KMS-11 (cell line): Measurements from ENCODE around the gene C1QTNF3.

Source experiments
- H2AFZ ChIP-seq: fragments of 200-600 bp; sonication (generic); 2 replicates; pipeline ENCODE4 v1.6.1; 2016; ENCODE audit warnings: antibody characterized with exemption, mixed run types, low read depth
- H3K27ac ChIP-seq: fragments of 200-600 bp; sonication (generic); 2 replicates; pipeline ENCODE4 v1.6.1; 2016; ENCODE audit warnings: mild to moderate bottlenecking, mixed run types
- H3K27me3 ChIP-seq: fragments of 200-600 bp; sonication (generic); 2 replicates; pipeline ENCODE4 v1.6.1; 2017; ENCODE audit warnings: mild to moderate bottlenecking, low read depth, mixed run types, moderate library complexity; ENCODE audit not compliant: insufficient read depth
- H3K36me3 ChIP-seq: fragments of 200-600 bp; sonication (generic); 2 replicates; pipeline ENCODE4 v1.6.1; 2017; ENCODE audit warnings: mild to moderate bottlenecking, mixed run types; ENCODE audit not compliant: insufficient read depth
- H3K4me1 ChIP-seq: fragments of 200-600 bp; sonication (generic); 2 replicates; pipeline ENCODE4 v1.6.1; 2016; ENCODE audit warnings: mild to moderate bottlenecking, low read depth, mixed run types; ENCODE audit not compliant: poor library complexity, severe bottlenecking
- H3K4me2 ChIP-seq: fragments of 200-600 bp; sonication (generic); 2 replicates; pipeline ENCODE4 v1.7.0; 2016; ENCODE audit warnings: mild to moderate bottlenecking, mixed run types
- H3K4me3 ChIP-seq: fragments of 200-600 bp; sonication (generic); IDR thresholded peaks from 2 replicates; pipeline ENCODE4 v1.6.1; 2017; ENCODE audit warnings: low read depth, low read length, mixed read lengths; ENCODE audit not compliant: insufficient read depth
- H3K79me2 ChIP-seq: fragments of 200-600 bp; sonication (generic); 2 replicates; pipeline ENCODE4 v1.6.1; 2016; ENCODE audit warnings: low read depth, mixed run types; ENCODE audit not compliant: insufficient read depth
- H3K9ac ChIP-seq: fragments of 200-600 bp; sonication (generic); 2 replicates; pipeline ENCODE4 v1.6.1; 2016; ENCODE audit warnings: mild to moderate bottlenecking, mixed run types
- H4K20me1 ChIP-seq: fragments of 200-600 bp; sonication (generic); 2 replicates; pipeline ENCODE4 v1.6.1; 2016; ENCODE audit warnings: mild to moderate bottlenecking, mixed run types; ENCODE audit not compliant: insufficient read depth
- TF ChIP-seq, protein P1 (sequence below): fragments of 200-600 bp; sonication (generic); conservative IDR thresholded peaks from 2 replicates; pipeline ENCODE4 v1.6.1; 2017; ENCODE audit warnings: low read depth, mild to moderate bottlenecking, antibody characterized with exemption, low read length, moderate library complexity, mixed read lengths

The C1QTNF3 gene

DNA sequence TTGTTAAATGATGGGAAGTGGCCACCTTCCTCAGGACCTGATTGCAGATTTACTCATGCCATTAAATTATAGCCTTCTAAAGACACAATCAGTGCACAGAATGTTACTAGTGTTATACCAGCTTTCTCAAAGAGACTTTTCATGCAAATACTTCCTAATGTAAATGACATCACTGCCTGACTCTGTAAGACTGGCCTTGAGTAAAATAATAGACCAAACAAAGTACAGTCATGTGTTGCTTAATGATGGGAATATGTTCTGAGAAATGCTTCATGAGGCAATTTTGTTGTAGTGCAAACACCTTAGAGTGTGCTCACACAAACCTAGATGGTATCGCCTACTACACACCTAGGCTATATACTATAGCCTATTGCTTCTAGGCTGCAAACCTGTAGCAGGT lies 17.0 kb upstream of the C1QTNF3 start:
- no peak overlapping the region for H3K4me3 ChIP-seq
- no peak overlapping the region for H3K4me2 ChIP-seq
- H4K20me1 ChIP-seq = no peaks in the 10 kb centered on the region
- H3K9ac ChIP-seq = no peak overlapping the region
- TF ChIP-seq, protein P1, sequence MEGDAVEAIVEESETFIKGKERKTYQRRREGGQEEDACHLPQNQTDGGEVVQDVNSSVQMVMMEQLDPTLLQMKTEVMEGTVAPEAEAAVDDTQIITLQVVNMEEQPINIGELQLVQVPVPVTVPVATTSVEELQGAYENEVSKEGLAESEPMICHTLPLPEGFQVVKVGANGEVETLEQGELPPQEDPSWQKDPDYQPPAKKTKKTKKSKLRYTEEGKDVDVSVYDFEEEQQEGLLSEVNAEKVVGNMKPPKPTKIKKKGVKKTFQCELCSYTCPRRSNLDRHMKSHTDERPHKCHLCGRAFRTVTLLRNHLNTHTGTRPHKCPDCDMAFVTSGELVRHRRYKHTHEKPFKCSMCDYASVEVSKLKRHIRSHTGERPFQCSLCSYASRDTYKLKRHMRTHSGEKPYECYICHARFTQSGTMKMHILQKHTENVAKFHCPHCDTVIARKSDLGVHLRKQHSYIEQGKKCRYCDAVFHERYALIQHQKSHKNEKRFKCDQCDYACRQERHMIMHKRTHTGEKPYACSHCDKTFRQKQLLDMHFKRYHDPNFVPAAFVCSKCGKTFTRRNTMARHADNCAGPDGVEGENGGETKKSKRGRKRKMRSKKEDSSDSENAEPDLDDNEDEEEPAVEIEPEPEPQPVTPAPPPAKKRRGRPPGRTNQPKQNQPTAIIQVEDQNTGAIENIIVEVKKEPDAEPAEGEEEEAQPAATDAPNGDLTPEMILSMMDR = no peak
- H2AFZ ChIP-seq = no peak overlapping the region
- no peaks in the 10 kb centered on the region for H3K36me3 ChIP-seq
- no peaks in the 10 kb centered on the region for H3K27me3 ChIP-seq
- no peaks in the 10 kb centered on the region for H3K79me2 ChIP-seq
- no peak overlapping the region for H3K27ac ChIP-seq
- H3K4me1 ChIP-seq = no peaks in the 10 kb centered on the region

DNA sequence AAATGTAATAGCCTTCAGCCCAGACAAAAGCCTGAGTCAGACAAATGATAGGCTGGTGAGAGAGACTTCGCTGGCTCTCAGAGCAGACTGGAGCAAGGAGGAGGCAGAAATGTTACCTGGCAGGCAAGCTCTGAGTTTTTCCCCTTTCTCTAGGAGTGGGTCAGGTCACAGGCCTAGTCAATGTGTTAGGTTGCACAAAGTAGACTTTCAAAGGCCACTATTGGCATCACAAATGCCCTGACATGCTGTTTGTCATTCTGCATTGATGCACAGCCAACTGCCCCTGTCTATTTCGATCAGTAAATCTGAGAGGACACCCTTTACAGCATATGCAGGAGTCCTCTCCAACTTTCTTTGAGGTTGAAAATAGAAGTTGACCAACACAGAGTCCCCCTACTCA lies 15.5 kb upstream of the C1QTNF3 start:
- TF ChIP-seq, protein P1 = no peak
- Histone ChIP-seq H3K9ac (no peak overlapping the region), H3K36me3 (no peaks in the 10 kb centered on the region), H3K4me2 (no peak overlapping the region), H3K4me1 (no peaks in the 10 kb centered on the region), H3K4me3 (no peak overlapping the region), H4K20me1 (no peaks in the 10 kb centered on the region), H3K27me3 (no peaks in the 10 kb centered on the region), H3K79me2 (no peaks in the 10 kb centered on the region), H3K27ac (no peak overlapping the region), H2AFZ (no peak overlapping the region)

DNA sequence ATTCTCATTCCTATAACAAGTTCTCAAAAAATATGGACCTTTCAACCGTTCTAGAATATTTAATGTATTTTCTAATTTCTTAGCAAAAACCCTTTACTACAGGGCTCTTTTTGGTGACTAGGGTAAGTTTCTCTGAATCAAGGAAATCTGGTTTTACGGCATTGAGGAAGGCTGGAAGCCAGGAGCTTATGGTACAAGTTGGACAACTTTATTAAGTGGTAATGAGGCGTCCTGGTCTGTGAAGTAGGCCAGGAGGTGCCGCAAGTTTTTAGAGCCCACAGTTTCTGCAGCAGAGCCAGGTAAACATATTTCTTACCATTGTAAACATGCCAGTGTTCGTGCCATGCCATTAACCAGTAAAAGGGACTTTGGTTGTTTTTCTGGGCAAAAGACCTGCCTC lies 14.6 kb upstream of the C1QTNF3 start:
- Histone ChIP-seq H3K27ac (no peak overlapping the region), H2AFZ (no peak overlapping the region), H3K79me2 (no peaks in the 10 kb centered on the region), H3K9ac (no peak overlapping the region), H3K36me3 (no peaks in the 10 kb centered on the region), H3K27me3 (no peaks in the 10 kb centered on the region), H3K4me2 (no peak overlapping the region), H3K4me1 (no peaks in the 10 kb centered on the region), H4K20me1 (no peaks in the 10 kb centered on the region), H3K4me3 (no peak overlapping the region)
- TF ChIP-seq, protein P1 = no peak

DNA sequence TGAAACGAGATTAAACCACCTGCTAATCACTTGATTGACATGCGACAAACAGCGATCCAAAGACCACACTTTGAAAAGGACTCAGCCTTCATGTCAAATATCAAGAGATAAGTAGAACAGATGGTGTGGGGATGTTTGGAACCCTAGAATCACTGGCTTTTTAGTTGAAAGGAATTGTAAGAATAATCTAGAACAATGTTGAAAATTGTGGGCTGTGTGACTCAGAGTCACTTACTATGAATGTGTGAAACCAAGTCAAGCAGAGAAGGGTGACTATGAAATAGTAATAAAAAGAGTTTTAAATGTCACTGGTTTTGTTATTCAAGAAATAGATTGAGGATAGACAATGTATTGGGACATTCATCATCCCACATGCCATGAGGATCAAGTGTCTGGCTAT lies 14.1 kb upstream of the C1QTNF3 start:
- Histone ChIP-seq H3K27ac (no peak overlapping the region), H3K36me3 (no peaks in the 10 kb centered on the region), H3K4me2 (no peak overlapping the region), H3K27me3 (no peaks in the 10 kb centered on the region), H4K20me1 (no peaks in the 10 kb centered on the region), H3K9ac (no peak overlapping the region), H3K79me2 (no peaks in the 10 kb centered on the region), H2AFZ (no peak overlapping the region), H3K4me3 (no peak overlapping the region), H3K4me1 (no peaks in the 10 kb centered on the region)
- TF ChIP-seq, protein P1 = no peak

DNA sequence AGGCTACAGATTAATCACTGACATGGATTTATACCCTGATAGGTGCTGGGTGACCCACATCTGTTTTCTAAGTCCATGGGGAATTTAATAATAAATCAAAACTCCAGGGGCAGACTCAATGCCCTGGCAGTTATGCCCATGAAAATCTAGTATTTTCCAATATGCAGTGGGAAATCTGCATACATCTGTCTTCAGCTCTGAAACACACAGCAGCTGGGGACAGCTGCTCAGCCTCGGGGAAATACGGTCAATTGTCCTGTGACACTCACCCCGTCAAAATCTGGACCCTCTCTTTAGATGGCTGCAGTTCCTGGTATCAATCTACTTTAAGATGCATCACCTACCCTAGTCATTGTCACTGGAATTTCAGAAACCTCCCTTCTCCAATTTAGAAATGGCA lies 12.7 kb upstream of the C1QTNF3 start:
- no peak overlapping the region for H3K9ac ChIP-seq
- H3K4me2 ChIP-seq = no peak overlapping the region
- no peaks in the 10 kb centered on the region for H3K27me3 ChIP-seq
- no peak overlapping the region for H3K4me3 ChIP-seq
- H2AFZ ChIP-seq = no peak overlapping the region
- no peaks in the 10 kb centered on the region for H3K36me3 ChIP-seq
- H4K20me1 ChIP-seq = no peaks in the 10 kb centered on the region
- H3K4me1 ChIP-seq = no peaks in the 10 kb centered on the region
- TF ChIP-seq, protein P1 = no peak
- no peaks in the 10 kb centered on the region for H3K79me2 ChIP-seq
- no peak overlapping the region for H3K27ac ChIP-seq
